ENCODE data around the gene ARHGEF7. TPM values are rescaled to one million over a fixed set of nuclear protein-coding genes. Genes with fewer than 3 reads are reported as not detected.
"Not testable (repeated sequence)": the region's sequence is repeated elsewhere in the genome, so short reads cannot be mapped to it uniquely, and the experiment has no call there.

Gene ARHGEF7
- 50.6 TPM for total RNA-seq
- long read RNA-seq, partial matches to known transcripts = 10 of 14 reads
- long read RNA-seq, other reads (novel, unspliced or antisense) = 4 of 14 reads

GRCh38 chr13:111115061-111115964, at the start of gene ARHGEF7:
ARHGEF7 (plus strand) TSS chr13:111115310; CDS start chr13:111115527, 217 bp downstream.
- DNase-seq (ENCODE audit: missing footprints) (peak; percentile 53), ATAC-seq (peak; percentile 39)
- intact Hi-C loops (cut with DNase I) = loop anchor here (2.0 to 5.0 kb wide), 2 partner anchors 39 to 102 kb away; no protein-coding TSS in a partner anchor

GRCh38 chr13:111065698-111066097, 49.4 kb upstream of the ARHGEF7 start:
- ATAC-seq (no peak), DNase-seq (ENCODE audit: missing footprints) (no peak)
- intact Hi-C loops (cut with DNase I) = loop anchor here (2.0 to 10.0 kb wide), 4 partner anchors 87 to 399 kb away; no protein-coding TSS in a partner anchor

GRCh38 chr13:111066544-111066943, 48.6 kb upstream of the ARHGEF7 start:
- no peak for DNase-seq (ENCODE audit: missing footprints)
- intact Hi-C loops (cut with DNase I) = loop anchor here (2.0 to 10.0 kb wide), 4 partner anchors 86 to 398 kb away; no protein-coding TSS in a partner anchor
- ATAC-seq = peak; percentile 74

- ATAC-seq (no peak), DNase-seq (ENCODE audit: missing footprints) (no peak)
- intact Hi-C loops (cut with DNase I) = loop anchor here (5.0 to 10.0 kb wide), 3 partner anchors 84 to 397 kb away; no protein-coding TSS in a partner anchor
These were observed 47.1 kb upstream of the ARHGEF7 start for GRCh38 chr13:111068009-111068350.

- DNase-seq (ENCODE audit: missing footprints); ATAC-seq; intact Hi-C loops (cut with DNase I): not testable (repeated sequence)
These were observed 44.0 kb upstream of the ARHGEF7 start for GRCh38 chr13:111071120-111071519.

GRCh38 chr13:111071526-111071925, 43.6 kb upstream of the ARHGEF7 start:
- ATAC-seq; intact Hi-C loops (cut with DNase I); DNase-seq (ENCODE audit: missing footprints): not testable (repeated sequence)

GRCh38 chr13:111074826-111075225, 40.3 kb upstream of the ARHGEF7 start:
- DNase-seq (ENCODE audit: missing footprints) (no peak), ATAC-seq (no peak)
- intact Hi-C loops (cut with DNase I) = no loop called here

- no peak for DNase-seq (ENCODE audit: missing footprints)
- intact Hi-C loops (cut with DNase I) = no loop called here
These were observed 38.7 kb upstream of the ARHGEF7 start for GRCh38 chr13:111076155-111077013.

GRCh38 chr13:111079375-111079774, 35.7 kb upstream of the ARHGEF7 start:
- intact Hi-C loops (cut with DNase I) = no loop called here
- no peak for DNase-seq (ENCODE audit: missing footprints)
- ATAC-seq = no peak

More at GRCh38 chr13:111076155-111077013, 38.7 kb upstream of the ARHGEF7 start:
- ATAC-seq = no peak

GRCh38 chr13:111080642-111081041, 34.5 kb upstream of the ARHGEF7 start:
- intact Hi-C loops (cut with DNase I) = no loop called here
- DNase-seq (ENCODE audit: missing footprints) (no peak), ATAC-seq (no peak)

- DNase-seq (ENCODE audit: missing footprints) (no peak), ATAC-seq (no peak)
- intact Hi-C loops (cut with DNase I) = no loop called here
These were observed 32.9 kb upstream of the ARHGEF7 start for GRCh38 chr13:111082240-111082639.

- intact Hi-C loops (cut with DNase I); ATAC-seq; DNase-seq (ENCODE audit: missing footprints): not testable (repeated sequence)
These were observed 32.3 kb upstream of the ARHGEF7 start for GRCh38 chr13:111082769-111083168.

- DNase-seq (ENCODE audit: missing footprints); ATAC-seq; intact Hi-C loops (cut with DNase I): not testable (repeated sequence)
These were observed 31.4 kb upstream of the ARHGEF7 start for GRCh38 chr13:111083693-111084092.

- DNase-seq (ENCODE audit: missing footprints) (no peak), ATAC-seq (no peak)
- intact Hi-C loops (cut with DNase I) = no loop called here
These were observed 24.9 kb upstream of the ARHGEF7 start for GRCh38 chr13:111090169-111090568.

GRCh38 chr13:111092685-111093084, 22.4 kb upstream of the ARHGEF7 start:
- DNase-seq (ENCODE audit: missing footprints) (no peak), ATAC-seq (no peak)
- intact Hi-C loops (cut with DNase I) = no loop called here

- ATAC-seq (no peak), DNase-seq (ENCODE audit: missing footprints) (no peak)
- intact Hi-C loops (cut with DNase I) = no loop called here
These were observed 22.0 kb upstream of the ARHGEF7 start for GRCh38 chr13:111093136-111093535.

- DNase-seq (ENCODE audit: missing footprints) = no peak
- intact Hi-C loops (cut with DNase I) = no loop called here
- ATAC-seq = no peak
These were observed 21.5 kb upstream of the ARHGEF7 start for GRCh38 chr13:111093634-111094033.

GRCh38 chr13:111095031-111095840, 19.9 kb upstream of the ARHGEF7 start:
- no peak for DNase-seq (ENCODE audit: missing footprints)
- no peak for ATAC-seq
- intact Hi-C loops (cut with DNase I) = no loop called here

Data from Right ventricle myocardium inferior (tissue), 1 donor.